ENCODE results near the gene AUTS2. TPM values are rescaled to one million over a fixed set of nuclear protein-coding genes. Genes with fewer than 3 reads are reported as not detected.

The AUTS2 gene
- total and polyA plus RNA-seq, 2 of the 8 experiments (the other 6 are each of a cell fraction or from before 2014, with no cell fraction given), result 25.9 to 101 TPM

DNA sequence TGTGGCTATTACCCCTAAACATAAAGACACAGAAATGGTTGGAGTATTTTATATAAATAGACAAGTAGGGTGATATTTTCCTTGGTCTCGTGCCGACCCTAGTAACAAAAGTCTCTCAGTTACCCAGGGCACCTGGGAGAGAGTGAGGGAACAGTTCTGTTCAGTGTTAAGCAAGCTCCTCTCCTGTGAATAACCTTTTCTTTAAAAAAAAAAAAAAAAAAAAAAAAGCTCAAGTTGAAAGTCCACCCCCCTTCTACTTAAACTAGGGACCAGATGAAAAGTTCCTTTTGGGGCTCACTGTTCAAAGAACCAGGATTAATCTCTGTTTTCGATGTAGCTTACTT lies 896.7 kb downstream of the AUTS2 start:
- no peaks in the 10 kb centered on the region for H3K36me3 ChIP-seq (ENCODE audit: control insufficient read depth in 2 of 4, insufficient read depth in 4 of 4, low read length in 3 of 4)
- peaks cover 13% of the 10 kb centered on the region; the same call in 1 of the 2 replicates for H3K23me2 ChIP-seq (ENCODE audit: low read depth, low read length)
- no peak overlapping the region for H3K18ac ChIP-seq (ENCODE audit: extremely low read depth, low read length)
- DNase-seq (ENCODE audit: low read depth in 1 of 2, low spot score in 2 of 2) (no peak), FAIRE-seq (no peak)
- no peak overlapping the region for H3K9ac ChIP-seq (replicated peaks in 1 of 4; ENCODE audit: extremely low read depth in 1 of 4, low read depth in 3 of 4, low read length in 3 of 4)
- no peak overlapping the region for H3K56ac ChIP-seq (replicated peaks; ENCODE audit: insufficient read length, low read depth, low read length)
- H4K5ac ChIP-seq (ENCODE audit: insufficient read length, low read depth, low read length), result no peak overlapping the region
- H4K91ac ChIP-seq (replicated peaks; ENCODE audit: insufficient read length, low read length), result no peak overlapping the region
- H3K4me3 ChIP-seq (ENCODE audit: extremely low read depth in 1 of 4, insufficient read depth in 2 of 4, low read depth in 3 of 4, low read length in 4 of 4), result no peak overlapping the region
- H2BK12ac ChIP-seq (ENCODE audit: low read depth, low read length), result no peak overlapping the region
- POLR2A ChIA-PET (ENCODE audit: partially characterized antibody), result interaction anchor here (0.8 kb wide), 1 partner anchor 170 kb away, joined by 3 read pairs; no protein-coding TSS in a partner anchor
- H3K4me1 ChIP-seq (replicated peaks in 1 of 4; ENCODE audit: control insufficient read depth in 3 of 4, insufficient read depth in 4 of 4, low read length in 3 of 4), result no peaks in the 10 kb centered on the region; a peak in 1 of 7 replicates
- CTCF ChIA-PET (ENCODE audit: partially characterized antibody), result interaction anchor here (1.6 kb wide), 1 partner anchor 11 kb away, joined by 8 read pairs; no protein-coding TSS in a partner anchor
- H2BK120ac ChIP-seq (replicated peaks; ENCODE audit: low read depth, low read length), result no peak overlapping the region
- WGBS, 2 experiments (ENCODE audit: extremely low coverage in 1 of 2, insufficient coverage in 1 of 2, insufficient read length in 1 of 2, insufficient replicate concordance in 2 of 2, low coverage in 1 of 2, low lambda C conversion rate in 2 of 2, missing lambda C conversion rate in 1 of 2), result 93% methylated on average over 3 of the region's 3 CpGs; no CpG with 5 or more reads in 1 of the 2 experiments
- H2AK5ac ChIP-seq (ENCODE audit: low read depth, low read length), result no peak overlapping the region
- no peaks in the 10 kb centered on the region for H3K79me2 ChIP-seq (ENCODE audit: control insufficient read depth in 1 of 2, insufficient read depth in 2 of 2, low read length in 2 of 2)
- no peaks in the 10 kb centered on the region for H4K20me1 ChIP-seq (replicated peaks in 1 of 2; ENCODE audit: control insufficient read depth in 1 of 2, insufficient read depth in 2 of 2, low read length in 2 of 2)
- no peak overlapping the region for H2BK5ac ChIP-seq (ENCODE audit: low read depth, low read length)
- no peak overlapping the region for H3K4me2 ChIP-seq (ENCODE audit: insufficient read depth in 1 of 2, low read depth in 2 of 2, low read length in 2 of 2)
- no peaks in the 10 kb centered on the region for H3K9me3 ChIP-seq (ENCODE audit: insufficient read depth in 2 of 2, low read depth in 1 of 2, low read length in 1 of 2)
- H3K4ac ChIP-seq (replicated peaks; ENCODE audit: insufficient read length, low read depth, low read length), result no peak overlapping the region
- no peak overlapping the region for H3K23ac ChIP-seq (ENCODE audit: insufficient read length)
- no peaks in the 10 kb centered on the region for H3K79me1 ChIP-seq (ENCODE audit: low read depth, low read length)
- H2AFZ ChIP-seq (ENCODE audit: low read length), result no peak overlapping the region
- no peak overlapping the region for H3K27ac ChIP-seq (ENCODE audit: low read depth, low read length)
- H3K27me3 ChIP-seq (replicated peaks in 1 of 4; ENCODE audit: control insufficient read depth in 3 of 4, extremely low read depth in 1 of 4, insufficient read depth in 3 of 4, low read length in 3 of 4), result no peaks in the 10 kb centered on the region
- no peak overlapping the region for H4K8ac ChIP-seq (ENCODE audit: extremely low read depth, insufficient read depth, low read length)
- no peak overlapping the region for H3K14ac ChIP-seq (ENCODE audit: insufficient read length)
- H2BK15ac ChIP-seq (ENCODE audit: low read length), result no peak overlapping the region
- H2BK20ac ChIP-seq (ENCODE audit: low read length), result no peak overlapping the region
- TF ChIP-seq SP2 (IDR thresholded peaks at IDR 0.05; ENCODE audit: low read length), result no peak
- TF ChIP-seq SP1 (IDR thresholded peaks at IDR 0.05; ENCODE audit: low read depth, low read length), result no peak
- no peak for TF ChIP-seq EGR1 (IDR thresholded peaks at IDR 0.05; ENCODE audit: borderline replicate concordance, low read depth, low read length)
- no peak for TF ChIP-seq ATF2 (IDR thresholded peaks at IDR 0.05; ENCODE audit: low read length)
- TF ChIP-seq RBBP5 (IDR thresholded peaks at IDR 0.05; ENCODE audit: borderline replicate concordance, low read depth, low read length), result no peak
- TF ChIP-seq CBX5 (IDR thresholded peaks at IDR 0.05; ENCODE audit: low read depth, low read length), result no peak
- no peak for TF ChIP-seq BCL11A (IDR thresholded peaks at IDR 0.05; ENCODE audit: low read depth in 2 of 2, low read length in 2 of 2)
- TF ChIP-seq TBP (IDR thresholded peaks at IDR 0.05; ENCODE audit: low read depth, low read length), result no peak
- TF ChIP-seq FOSL1 (IDR thresholded peaks at IDR 0.05; ENCODE audit: insufficient read depth, low read depth, low read length), result no peak
- TF ChIP-seq, protein P1, sequence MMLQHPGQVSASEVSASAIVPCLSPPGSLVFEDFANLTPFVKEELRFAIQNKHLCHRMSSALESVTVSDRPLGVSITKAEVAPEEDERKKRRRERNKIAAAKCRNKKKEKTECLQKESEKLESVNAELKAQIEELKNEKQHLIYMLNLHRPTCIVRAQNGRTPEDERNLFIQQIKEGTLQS (IDR thresholded peaks at IDR 0.05; ENCODE audit: insufficient read depth, low read depth, low read length), result no peak
- no peak for TF ChIP-seq CEBPB (IDR thresholded peaks at IDR 0.05; ENCODE audit: low read depth, low read length)
- no peak for TF ChIP-seq SRF (IDR thresholded peaks at IDR 0.05; ENCODE audit: low read depth, low read length)
- TF ChIP-seq RXRA (IDR thresholded peaks at IDR 0.05; ENCODE audit: insufficient read depth, low read depth, low read length), result no peak
- TF ChIP-seq CHD2 (IDR thresholded peaks at IDR 0.05; ENCODE audit: low read length), result no peak
